ENCODE measurements around the gene TNIP1. TPM values are rescaled to one million over a fixed set of nuclear protein-coding genes. Genes with fewer than 3 reads are reported as not detected.
A peak's percentile ranks its signal among the peaks of the same experiment; 100 is the strongest.

Gene TNIP1
- total RNA-seq, 5 donors from 2014 or later (not counting 1 experiment from before 2014, with no cell fraction given): 118 to 211 (median 170) TPM

- peaks cover 0 to 3% of the 10 kb centered on the region in 2 donors for H3K27me3 Mint-ChIP-seq
- Histone ChIP-seq H3K4me3 (ENCODE audit: control insufficient read depth in 1 of 2, extremely low read depth in 1 of 2, low read length in 1 of 2) (peak within 1 kb of the TSS; percentile 32 to 75), H3K27me3 (replicated peaks in 1 of 2; ENCODE audit: control insufficient read depth in 2 of 2, extremely low read depth in 1 of 2, insufficient read depth in 2 of 2, low read length in 1 of 2) (peaks cover 0 to 15% of the 10 kb centered on the region in 2 experiments), H3K36me3 (ENCODE audit: control insufficient read depth in 2 of 2, extremely low read depth in 1 of 2, insufficient read depth in 1 of 2, low read length in 1 of 2) (no peaks in the 10 kb centered on the region), H3K9me3 (no peaks in the 10 kb centered on the region), H3K27ac (ENCODE audit: low read length) (no peak within 1 kb of the TSS), H3K4me1 (ENCODE audit: control insufficient read depth in 1 of 2, extremely low read depth in 1 of 2, insufficient read depth in 2 of 2, low read length in 2 of 2) (peaks cover 3 to 15% of the 10 kb centered on the region in 2 experiments)
- DNase-seq (peak in 30 of 35 experiments; percentile 2 to 56 (median 19)), ATAC-seq (replicated peaks in 1 of 4) (peak; percentile 38 to 74 (median 60))
- WGBS (ENCODE audit: insufficient coverage): 6% methylated on average over 48 of the region's 54 CpGs
- H3K4me1 Mint-ChIP-seq: peaks cover 21 to 41% (median 34%) of the 10 kb centered on the region in 3 donors
- H3K27ac Mint-ChIP-seq: peak within 1 kb of the TSS in 1 of 2 donors; percentile 7
- peaks cover 4% of the 10 kb centered on the region for H3K36me3 Mint-ChIP-seq
- peak within 1 kb of the TSS; percentile 65 to 72 (median 67) for H3K4me3 Mint-ChIP-seq
- CTCF ChIA-PET: interaction anchor here (0.5 to 0.6 kb wide), 2 partner anchors 18 to 533 kb away, joined by 3 read pairs; no protein-coding TSS in a partner anchor
- POLR2A ChIA-PET: no interaction called here
- H3K9me3 Mint-ChIP-seq: no peaks in the 10 kb centered on the region
Observed at GRCh38 chr5:151020304-151021110, 60.3 kb downstream of the TNIP1 start, which contains the start of gene GPX3. GPX3 (plus strand) TSS chr5:151020591; CDS start chr5:151020655, 64 bp downstream.

GRCh38 chr5:151019331-151019730, 61.5 kb downstream of the TNIP1 start:
- ChIA-PET POLR2A (no interaction called here), CTCF (no interaction called here)
- 100% methylated on average over 1 of the region's 2 CpGs for WGBS (ENCODE audit: insufficient coverage)
- no peaks in the 10 kb centered on the region for H3K36me3 ChIP-seq (ENCODE audit: control insufficient read depth in 2 of 2, extremely low read depth in 1 of 2, insufficient read depth in 1 of 2, low read length in 1 of 2)
- Mint-ChIP-seq H3K27me3 (peaks cover 0 to 3% of the 10 kb centered on the region in 2 donors), H3K36me3 (no peaks in the 10 kb centered on the region), H3K4me1 (peaks cover 15 to 37% (median 34%) of the 10 kb centered on the region in 3 donors), H3K9me3 (no peaks in the 10 kb centered on the region), H3K27ac (peak overlapping the region in 1 of 2 donors; percentile 12), H3K4me3 (peak overlapping the region in 1 of 3 donors; percentile 11)
- no peak overlapping the region for H3K4me3 ChIP-seq (ENCODE audit: control insufficient read depth in 1 of 2, extremely low read depth in 1 of 2, low read length in 1 of 2)
- H3K4me1 ChIP-seq (ENCODE audit: control insufficient read depth in 1 of 2, extremely low read depth in 1 of 2, insufficient read depth in 2 of 2, low read length in 2 of 2): peaks cover 3 to 15% of the 10 kb centered on the region in 2 experiments
- no peak overlapping the region for H3K27ac ChIP-seq (ENCODE audit: low read length)
- no peaks in the 10 kb centered on the region for H3K9me3 ChIP-seq
- ATAC-seq (replicated peaks in 1 of 4) (no peak), DNase-seq (no peak)
- H3K27me3 ChIP-seq (replicated peaks in 1 of 2; ENCODE audit: control insufficient read depth in 2 of 2, extremely low read depth in 1 of 2, insufficient read depth in 2 of 2, low read length in 1 of 2): peaks cover 0 to 15% of the 10 kb centered on the region in 2 experiments

- no peak for ATAC-seq (replicated peaks in 1 of 4)
- Mint-ChIP-seq H3K27me3 (peaks cover 0 to 3% of the 10 kb centered on the region in 2 donors), H3K4me3 (no peak overlapping the region), H3K4me1 (peaks cover 15 to 34% (median 31%) of the 10 kb centered on the region in 3 donors), H3K36me3 (no peaks in the 10 kb centered on the region), H3K9me3 (no peaks in the 10 kb centered on the region), H3K27ac (peak overlapping the region in 1 of 2 donors; percentile 12)
- Histone ChIP-seq H3K27me3 (replicated peaks in 1 of 2; ENCODE audit: control insufficient read depth in 2 of 2, extremely low read depth in 1 of 2, insufficient read depth in 2 of 2, low read length in 1 of 2) (peaks cover 0 to 15% of the 10 kb centered on the region in 2 experiments), H3K4me1 (ENCODE audit: control insufficient read depth in 1 of 2, extremely low read depth in 1 of 2, insufficient read depth in 2 of 2, low read length in 2 of 2) (peaks cover 3 to 15% of the 10 kb centered on the region in 2 experiments), H3K9me3 (no peaks in the 10 kb centered on the region), H3K27ac (ENCODE audit: low read length) (no peak overlapping the region), H3K4me3 (ENCODE audit: control insufficient read depth in 1 of 2, extremely low read depth in 1 of 2, low read length in 1 of 2) (no peak overlapping the region), H3K36me3 (ENCODE audit: control insufficient read depth in 2 of 2, extremely low read depth in 1 of 2, insufficient read depth in 1 of 2, low read length in 1 of 2) (no peaks in the 10 kb centered on the region)
- no peak for DNase-seq
- POLR2A ChIA-PET: no interaction called here
- CTCF ChIA-PET: no interaction called here
- 0% methylated on average over 1 of the region's 2 CpGs for WGBS (ENCODE audit: insufficient coverage)
Observed at GRCh38 chr5:151018846-151019245, 62.0 kb downstream of the TNIP1 start.

GRCh38 chr5:151017897-151018296, 62.9 kb downstream of the TNIP1 start:
- DNase-seq (no peak), ATAC-seq (replicated peaks in 1 of 4) (no peak)
- H3K4me3 ChIP-seq (ENCODE audit: control insufficient read depth in 1 of 2, extremely low read depth in 1 of 2, low read length in 1 of 2): no peak overlapping the region
- H3K36me3 ChIP-seq (ENCODE audit: control insufficient read depth in 2 of 2, extremely low read depth in 1 of 2, insufficient read depth in 1 of 2, low read length in 1 of 2): no peaks in the 10 kb centered on the region
- no peaks in the 10 kb centered on the region for H3K9me3 ChIP-seq
- WGBS (ENCODE audit: insufficient coverage): 100% methylated on average over 1 of the region's 2 CpGs
- no peaks in the 10 kb centered on the region for H3K9me3 Mint-ChIP-seq
- peaks cover 3 to 15% of the 10 kb centered on the region in 2 experiments for H3K4me1 ChIP-seq (ENCODE audit: control insufficient read depth in 1 of 2, extremely low read depth in 1 of 2, insufficient read depth in 2 of 2, low read length in 2 of 2)
- H3K27ac ChIP-seq (ENCODE audit: low read length): no peak overlapping the region
- peaks cover 0 to 3% of the 10 kb centered on the region in 2 donors for H3K27me3 Mint-ChIP-seq
- CTCF ChIA-PET: no interaction called here
- H3K4me1 Mint-ChIP-seq: peaks cover 15 to 34% (median 31%) of the 10 kb centered on the region in 3 donors
- peaks cover 0 to 15% of the 10 kb centered on the region in 2 experiments for H3K27me3 ChIP-seq (replicated peaks in 1 of 2; ENCODE audit: control insufficient read depth in 2 of 2, extremely low read depth in 1 of 2, insufficient read depth in 2 of 2, low read length in 1 of 2)
- no peaks in the 10 kb centered on the region for H3K36me3 Mint-ChIP-seq
- POLR2A ChIA-PET: interaction anchor here in 1 of 2 donors (0.5 kb wide), 1 partner anchor 702 kb away, joined by 3 read pairs; no protein-coding TSS in a partner anchor
- H3K4me3 Mint-ChIP-seq: no peak overlapping the region
- H3K27ac Mint-ChIP-seq: no peak overlapping the region

GRCh38 chr5:151016700-151017099, 64.1 kb downstream of the TNIP1 start:
- no peak overlapping the region for H3K27ac Mint-ChIP-seq
- H3K27ac ChIP-seq (ENCODE audit: low read length): no peak overlapping the region

GRCh38 chr5:151015974-151016587, 64.8 kb downstream of the TNIP1 start:
- Mint-ChIP-seq H3K36me3 (no peaks in the 10 kb centered on the region), H3K27me3 (peaks cover 5 to 6% of the 10 kb centered on the region in 2 donors), H3K4me1 (peaks cover 12 to 25% (median 20%) of the 10 kb centered on the region in 3 donors), H3K4me3 (no peak overlapping the region), H3K27ac (no peak overlapping the region), H3K9me3 (no peaks in the 10 kb centered on the region)
- ATAC-seq (replicated peaks in 1 of 4): no peak
- H3K27ac ChIP-seq (ENCODE audit: low read length): no peak overlapping the region
- peaks cover 0 to 13% of the 10 kb centered on the region in 2 experiments for H3K27me3 ChIP-seq (replicated peaks in 1 of 2; ENCODE audit: control insufficient read depth in 2 of 2, extremely low read depth in 1 of 2, insufficient read depth in 2 of 2, low read length in 1 of 2)
- peaks cover 3 to 12% of the 10 kb centered on the region in 2 experiments for H3K4me1 ChIP-seq (ENCODE audit: control insufficient read depth in 1 of 2, extremely low read depth in 1 of 2, insufficient read depth in 2 of 2, low read length in 2 of 2)
- WGBS (ENCODE audit: insufficient coverage): no CpG with 5 or more reads among the region's 7 CpGs
- no peak overlapping the region for H3K4me3 ChIP-seq (ENCODE audit: control insufficient read depth in 1 of 2, extremely low read depth in 1 of 2, low read length in 1 of 2)
- H3K36me3 ChIP-seq (ENCODE audit: control insufficient read depth in 2 of 2, extremely low read depth in 1 of 2, insufficient read depth in 1 of 2, low read length in 1 of 2): no peaks in the 10 kb centered on the region
- H3K9me3 ChIP-seq: no peaks in the 10 kb centered on the region
- ChIA-PET CTCF (no interaction called here), POLR2A (no interaction called here)
- DNase-seq: no peak

More at GRCh38 chr5:151016700-151017099, 64.1 kb downstream of the TNIP1 start:
- H3K27me3 Mint-ChIP-seq: peaks cover 3 to 6% of the 10 kb centered on the region in 2 donors
- WGBS (ENCODE audit: insufficient coverage): 84% methylated on average over 3 of the region's 5 CpGs
- H3K4me1 ChIP-seq (ENCODE audit: control insufficient read depth in 1 of 2, extremely low read depth in 1 of 2, insufficient read depth in 2 of 2, low read length in 2 of 2): peaks cover 3 to 15% of the 10 kb centered on the region in 2 experiments
- peaks cover 15 to 31% (median 26%) of the 10 kb centered on the region in 3 donors for H3K4me1 Mint-ChIP-seq
- DNase-seq (peak in 1 of 35 experiments; percentile 31), ATAC-seq (replicated peaks in 1 of 4) (no peak)
- no peak overlapping the region for H3K4me3 ChIP-seq (ENCODE audit: control insufficient read depth in 1 of 2, extremely low read depth in 1 of 2, low read length in 1 of 2)
- no peaks in the 10 kb centered on the region for H3K36me3 ChIP-seq (ENCODE audit: control insufficient read depth in 2 of 2, extremely low read depth in 1 of 2, insufficient read depth in 1 of 2, low read length in 1 of 2)
- POLR2A ChIA-PET: no interaction called here
- H3K27me3 ChIP-seq (replicated peaks in 1 of 2; ENCODE audit: control insufficient read depth in 2 of 2, extremely low read depth in 1 of 2, insufficient read depth in 2 of 2, low read length in 1 of 2): peaks cover 0 to 16% of the 10 kb centered on the region in 2 experiments
- no peaks in the 10 kb centered on the region for H3K36me3 Mint-ChIP-seq
- no peak overlapping the region for H3K4me3 Mint-ChIP-seq
- no peaks in the 10 kb centered on the region for H3K9me3 ChIP-seq
- H3K9me3 Mint-ChIP-seq: no peaks in the 10 kb centered on the region
- CTCF ChIA-PET: no interaction called here
